Activated effector memory CD4-positive, alpha-beta T cell treated with anti-CD3 and anti-CD28 coated beads, Interleukin-2, amount 50 U/mL, for 16 hours (primary cell): Measurements from ENCODE around the gene SPG7.

Source experiments
- DNase-seq: peaks from one replicate; pipeline ENCODE4 v3.0.0-alpha.2; 2020

SPG7 gene

DNA sequence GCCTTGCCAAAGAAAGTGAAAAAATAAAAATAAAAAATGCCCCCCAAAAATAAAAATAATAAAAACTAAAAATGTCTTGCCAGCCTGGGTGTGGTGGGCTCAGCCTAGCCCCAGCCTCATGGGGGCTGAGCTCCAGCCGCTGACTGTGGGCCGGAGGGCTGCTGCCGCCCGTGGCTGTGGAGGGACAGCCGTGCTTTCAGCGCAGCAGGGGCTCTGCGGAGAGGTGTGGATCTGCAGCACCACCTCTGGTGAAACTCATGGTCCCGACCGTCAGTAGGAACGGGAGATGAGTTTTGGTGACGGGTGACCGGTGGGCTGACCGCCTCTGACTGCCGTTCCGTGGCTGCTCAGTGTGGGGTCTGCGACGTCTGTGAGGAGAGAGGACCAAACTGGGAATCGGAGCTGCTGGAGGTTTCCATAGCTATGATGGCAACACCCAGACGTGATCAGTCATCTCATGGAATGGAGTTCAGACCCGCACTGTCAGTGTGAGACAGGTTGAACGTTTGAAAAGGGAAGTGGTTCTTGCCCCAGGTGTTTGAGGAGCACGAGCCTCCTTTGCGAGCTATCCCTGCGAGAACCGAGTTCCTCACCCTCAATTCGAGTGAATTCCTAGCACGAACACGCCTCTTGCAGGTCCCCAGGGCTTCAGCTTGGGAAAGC is 40.3 kb downstream of the SPG7 start:
- no peak for DNase-seq

DNA sequence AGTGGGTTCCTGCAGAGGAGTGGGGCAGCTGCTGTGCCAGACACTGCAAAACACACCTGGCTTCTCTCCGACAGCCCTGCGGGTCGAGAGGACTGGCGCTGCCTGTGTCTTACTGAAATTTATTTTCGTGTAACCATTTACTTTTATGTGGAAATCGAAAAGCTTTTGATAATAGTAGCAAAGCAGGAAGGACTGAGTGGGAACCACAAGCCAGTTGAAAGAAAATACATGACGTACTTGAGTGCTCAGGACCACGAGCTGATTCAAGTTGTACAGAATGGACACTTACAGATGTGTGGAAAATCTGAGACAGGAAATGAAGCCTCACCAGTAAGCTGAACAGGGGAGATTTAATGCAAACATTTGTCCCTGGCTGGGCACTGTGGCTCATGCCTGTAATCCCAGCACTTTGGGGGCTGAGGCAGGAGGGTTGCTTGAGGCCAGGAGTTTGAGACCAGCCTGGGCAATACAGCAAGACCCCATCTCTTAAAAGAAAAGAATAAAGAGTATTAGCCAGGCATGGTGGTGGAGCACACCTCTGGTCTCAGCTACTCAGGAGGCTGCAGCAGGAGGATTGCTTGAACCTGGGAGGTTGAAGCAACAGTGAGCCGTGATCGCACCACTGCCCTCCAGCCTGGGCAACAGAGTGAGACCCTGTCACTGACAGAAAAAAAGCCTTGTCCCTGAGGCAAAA is 41.0 kb downstream of the SPG7 start:
- no peak for DNase-seq

DNA sequence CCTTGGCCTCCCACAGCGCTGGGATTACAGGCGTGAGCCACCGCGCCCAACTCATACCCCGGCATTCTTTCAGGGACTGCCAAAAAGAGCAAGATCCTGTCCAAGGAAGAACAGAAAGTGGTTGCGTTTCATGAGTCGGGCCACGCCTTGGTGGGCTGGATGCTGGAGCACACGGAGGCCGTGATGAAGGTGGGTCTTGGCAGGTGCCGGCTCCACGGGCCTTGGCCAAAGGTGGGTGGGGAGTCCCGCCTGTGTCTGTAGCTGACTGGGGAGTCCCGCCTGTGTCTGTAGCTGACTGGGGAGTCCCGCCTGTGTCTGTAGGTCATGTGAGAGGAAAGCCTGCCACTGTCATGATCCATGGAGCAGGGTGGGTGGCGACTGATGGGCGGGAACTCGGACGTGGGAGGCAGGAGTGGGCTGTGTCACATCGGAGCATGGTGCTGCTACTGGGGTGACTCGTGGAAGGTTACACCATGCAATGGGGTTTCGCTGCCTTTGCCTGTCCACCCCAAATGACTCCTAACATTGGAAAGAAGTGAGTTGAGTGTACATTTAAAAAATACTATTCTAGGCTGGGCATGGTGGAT is 42.3 kb downstream of the SPG7 start:
- no peak for DNase-seq

DNA sequence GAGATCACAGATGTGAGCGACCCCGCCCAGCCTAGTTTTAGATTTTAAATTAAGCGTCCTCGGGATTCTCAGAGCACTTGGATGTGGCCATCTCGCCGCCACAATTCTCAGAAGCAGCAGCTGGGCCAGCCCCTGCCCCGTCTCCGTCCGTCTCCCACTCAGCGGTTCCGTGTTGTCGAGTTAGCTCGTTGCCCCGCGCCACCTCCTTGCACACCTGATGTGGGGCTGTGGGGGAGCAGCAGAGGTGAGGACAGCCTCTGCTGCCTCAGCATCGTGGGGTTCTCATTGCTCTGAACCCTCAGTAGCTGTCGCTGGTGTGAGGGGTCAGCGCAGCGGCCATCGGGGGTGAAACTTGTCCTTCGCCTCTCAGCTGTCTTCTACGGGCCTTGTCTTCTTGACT is 44.1 kb downstream of the SPG7 start:
- no peak for DNase-seq

DNA sequence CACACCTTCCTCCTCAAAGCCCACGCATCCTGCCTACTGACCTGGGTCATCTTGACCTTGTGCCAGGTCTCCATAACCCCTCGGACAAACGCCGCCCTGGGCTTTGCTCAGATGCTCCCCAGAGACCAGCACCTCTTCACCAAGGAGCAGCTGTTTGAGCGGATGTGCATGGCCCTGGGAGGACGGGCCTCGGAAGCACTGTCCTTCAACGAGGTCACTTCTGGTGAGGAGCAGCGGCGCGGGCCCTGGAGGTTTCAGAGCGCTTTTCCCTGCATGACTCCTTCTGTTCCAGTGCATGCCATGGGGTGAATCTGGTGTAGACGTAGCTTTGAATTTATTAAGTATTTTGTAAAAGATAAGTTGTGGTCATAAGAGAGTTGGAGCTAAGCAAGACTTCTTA is 44.7 kb downstream of the SPG7 start:
- no peak for DNase-seq

DNA sequence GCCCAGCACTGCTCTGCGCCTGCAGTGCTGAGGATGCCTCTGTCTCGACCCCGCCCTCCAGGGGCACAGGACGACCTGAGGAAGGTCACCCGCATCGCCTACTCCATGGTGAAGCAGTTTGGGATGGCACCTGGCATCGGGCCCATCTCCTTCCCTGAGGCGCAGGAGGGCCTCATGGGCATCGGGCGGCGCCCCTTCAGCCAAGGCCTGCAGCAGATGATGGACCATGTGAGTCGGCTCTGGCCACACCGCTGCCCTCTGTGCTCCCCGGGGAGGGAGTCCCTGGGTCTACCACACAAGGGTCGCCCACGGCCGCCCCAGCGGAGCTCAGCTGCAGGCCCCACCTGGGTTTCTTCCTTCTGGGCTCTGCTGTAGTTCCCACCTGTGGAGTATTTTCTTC is 45.5 kb downstream of the SPG7 start:
- DNase-seq, result no peak

DNA sequence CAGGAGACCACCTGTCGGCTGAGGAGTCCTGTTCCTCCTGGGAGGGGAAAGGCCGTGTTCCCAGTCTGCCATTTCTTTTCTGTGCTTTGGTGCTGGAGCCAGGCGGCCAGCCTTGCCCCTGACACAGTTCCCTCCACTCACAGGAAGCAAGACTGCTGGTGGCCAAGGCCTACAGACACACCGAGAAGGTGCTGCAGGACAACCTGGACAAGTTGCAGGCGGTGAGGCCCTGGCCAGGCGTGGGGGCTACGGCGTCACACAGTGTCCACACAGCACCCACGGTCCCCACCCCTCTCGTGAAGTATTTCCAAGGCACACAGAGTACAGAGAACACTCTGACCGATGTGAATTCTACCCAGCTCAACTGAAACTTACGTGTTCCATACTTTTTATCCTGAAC is 46.1 kb downstream of the SPG7 start:
- DNase-seq, result no peak

DNA sequence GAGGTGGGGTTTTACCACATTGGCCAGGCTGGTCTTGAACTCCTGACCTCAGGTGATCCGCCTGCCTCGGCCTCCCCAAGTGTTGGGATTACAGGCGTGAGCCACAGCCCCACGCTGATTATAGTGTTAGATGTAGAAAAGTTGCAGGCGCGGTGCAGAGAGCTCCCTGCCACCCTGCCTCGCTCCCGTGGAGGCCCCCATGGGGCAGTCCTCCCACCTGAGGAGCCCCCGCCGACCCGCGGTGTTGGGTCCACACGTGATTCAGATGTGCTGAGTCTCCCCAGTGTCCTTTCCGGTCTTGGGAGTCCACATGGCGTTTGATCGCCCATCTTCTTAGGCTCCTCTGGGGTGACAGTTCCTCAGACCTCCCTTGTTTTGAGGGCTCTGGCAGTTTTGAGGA is 47.1 kb downstream of the SPG7 start:
- DNase-seq, result no peak

DNA sequence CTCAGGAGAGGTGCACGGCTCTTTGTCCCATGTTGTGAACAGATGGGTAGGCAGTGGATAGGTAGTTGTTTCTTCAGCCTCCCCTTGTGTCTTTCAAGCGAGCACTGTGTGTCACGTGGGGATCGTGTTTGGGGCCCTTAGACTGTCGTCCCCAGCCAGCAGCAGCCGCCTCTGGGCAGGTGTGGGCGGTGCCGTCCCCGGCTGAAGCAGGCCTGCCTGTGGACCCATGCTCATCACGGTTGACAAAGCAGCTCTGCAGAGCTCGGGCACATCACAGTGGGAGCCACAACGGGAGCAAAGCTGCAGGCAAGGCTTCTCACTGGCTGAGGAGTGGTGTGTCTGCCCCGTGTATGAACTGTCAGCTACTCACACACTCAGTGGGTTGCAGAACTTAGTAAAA is 47.6 kb downstream of the SPG7 start:
- no peak for DNase-seq

DNA sequence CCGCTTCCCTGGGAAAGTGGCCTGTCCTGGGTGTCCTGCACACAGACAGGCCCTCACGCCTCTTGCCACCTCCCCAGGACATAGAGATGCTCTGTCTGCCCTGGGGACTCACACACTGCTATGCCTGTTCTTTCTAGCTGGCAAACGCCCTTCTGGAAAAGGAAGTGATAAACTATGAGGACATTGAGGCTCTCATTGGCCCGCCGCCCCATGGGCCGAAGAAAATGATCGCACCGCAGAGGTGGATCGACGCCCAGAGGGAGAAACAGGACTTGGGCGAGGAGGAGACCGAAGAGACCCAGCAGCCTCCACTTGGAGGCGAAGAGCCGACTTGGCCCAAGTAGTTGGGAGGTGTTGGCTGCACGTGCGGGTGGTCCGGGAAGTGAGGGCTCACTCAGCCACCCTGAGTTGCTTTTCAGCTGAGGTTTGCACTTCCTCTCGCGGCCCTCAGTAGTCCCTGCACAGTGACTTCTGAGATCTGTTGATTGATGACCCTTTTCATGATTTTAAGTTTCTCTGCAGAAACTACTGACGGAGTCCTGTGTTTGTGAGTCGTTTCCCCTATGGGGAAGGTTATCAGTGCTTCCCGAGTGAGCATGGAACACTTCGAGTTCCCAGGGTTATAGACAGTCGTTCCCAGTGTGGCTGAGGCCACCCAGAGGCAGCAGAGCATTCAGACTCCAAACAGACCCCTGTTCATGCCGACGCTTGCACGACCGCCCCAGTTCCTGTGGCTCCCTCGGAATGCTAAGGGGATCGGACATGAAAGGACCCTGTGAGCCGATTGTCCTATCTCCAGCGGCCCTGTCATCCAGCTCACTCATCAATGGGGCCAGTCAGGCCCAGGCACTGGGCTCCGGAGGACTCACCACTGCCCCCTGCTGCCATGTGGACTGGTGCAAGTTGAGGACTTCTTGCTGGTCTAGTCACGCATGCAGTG is 48.8 kb downstream of the SPG7 start:
- peak; percentile 92 for DNase-seq

DNA sequence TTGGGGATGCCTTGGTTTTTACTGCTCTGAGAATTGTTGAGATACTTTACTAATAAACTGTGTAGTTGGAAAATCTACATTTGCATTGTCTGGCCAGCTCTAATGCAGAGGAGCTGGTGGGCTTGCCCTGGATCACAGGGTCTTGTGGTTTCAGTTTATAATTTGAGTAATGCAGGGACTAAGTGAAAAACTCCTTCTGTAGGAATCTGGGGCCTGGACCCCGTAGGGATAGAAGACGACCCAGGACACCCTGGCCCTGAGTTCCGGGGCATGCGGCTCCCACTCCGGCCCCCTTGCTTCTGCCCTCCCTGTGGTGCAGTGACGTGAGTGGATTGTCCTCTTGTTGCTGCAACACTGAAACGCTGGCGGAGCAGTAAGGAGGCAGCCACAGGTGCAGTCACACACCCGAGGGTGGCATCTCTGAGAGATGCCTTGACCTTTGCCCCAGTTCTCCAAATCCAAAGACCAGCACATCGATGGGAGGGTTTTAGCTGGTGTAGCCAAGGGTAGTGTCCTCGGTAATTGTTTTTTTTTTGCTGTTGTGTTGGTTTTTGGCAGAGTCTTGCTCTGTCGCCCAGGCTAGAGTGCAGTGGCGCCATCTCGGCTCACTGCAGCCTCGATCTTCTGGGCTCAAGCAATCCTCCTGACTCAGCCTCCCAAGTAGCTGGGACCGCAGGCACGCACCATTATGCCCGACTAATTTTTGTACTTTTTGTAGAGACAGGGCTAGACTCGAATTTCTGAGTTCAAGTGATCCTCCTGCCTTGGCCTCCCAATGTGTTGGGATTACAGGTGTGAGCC is 49.7 kb downstream of the SPG7 start:
- no peak for DNase-seq

DNA sequence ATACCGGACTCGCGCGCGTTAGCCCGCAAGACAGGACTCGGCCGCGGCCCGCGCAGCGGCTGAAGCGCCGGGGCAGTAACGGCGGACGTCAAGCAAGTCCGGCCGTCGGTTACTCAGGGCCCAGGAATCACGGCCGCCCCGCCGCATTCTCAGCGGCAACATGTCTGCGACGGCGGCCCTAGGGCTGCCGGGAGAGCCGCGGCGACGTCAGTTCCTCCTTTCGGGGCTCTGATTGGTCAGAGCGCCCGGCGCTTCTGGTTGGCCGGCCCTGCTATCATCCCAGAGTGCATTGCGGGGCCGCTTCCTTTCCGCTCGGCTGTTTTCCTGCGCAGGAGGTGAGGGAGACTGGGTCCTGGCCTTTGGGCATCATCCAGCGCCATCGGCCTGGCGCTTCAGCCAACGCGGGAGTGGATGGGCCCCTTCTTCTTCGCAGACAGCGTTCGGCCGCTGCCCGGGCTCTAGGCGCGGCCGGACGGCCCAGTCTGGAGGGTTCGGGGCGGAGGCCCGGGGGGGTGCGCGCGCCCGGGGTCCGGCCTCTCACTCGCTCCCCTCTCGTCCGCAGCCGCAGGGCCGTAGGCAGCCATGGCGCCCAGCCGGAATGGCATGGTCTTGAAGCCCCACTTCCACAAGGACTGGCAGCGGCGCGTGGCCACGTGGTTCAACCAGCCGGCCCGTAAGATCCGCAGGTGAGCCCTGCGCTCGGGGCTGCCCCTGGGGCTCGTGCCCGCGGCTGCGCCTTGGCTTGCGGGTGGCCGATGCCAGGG is 52.4 kb downstream of the SPG7 start, which contains the start of gene RPL13:
TSS of gene RPL13 (plus strand) at position 305 of the 764 bp plus-strand sequence. CDS start at position 583, 278 bp downstream.
- DNase-seq, result peak; percentile 97

DNA sequence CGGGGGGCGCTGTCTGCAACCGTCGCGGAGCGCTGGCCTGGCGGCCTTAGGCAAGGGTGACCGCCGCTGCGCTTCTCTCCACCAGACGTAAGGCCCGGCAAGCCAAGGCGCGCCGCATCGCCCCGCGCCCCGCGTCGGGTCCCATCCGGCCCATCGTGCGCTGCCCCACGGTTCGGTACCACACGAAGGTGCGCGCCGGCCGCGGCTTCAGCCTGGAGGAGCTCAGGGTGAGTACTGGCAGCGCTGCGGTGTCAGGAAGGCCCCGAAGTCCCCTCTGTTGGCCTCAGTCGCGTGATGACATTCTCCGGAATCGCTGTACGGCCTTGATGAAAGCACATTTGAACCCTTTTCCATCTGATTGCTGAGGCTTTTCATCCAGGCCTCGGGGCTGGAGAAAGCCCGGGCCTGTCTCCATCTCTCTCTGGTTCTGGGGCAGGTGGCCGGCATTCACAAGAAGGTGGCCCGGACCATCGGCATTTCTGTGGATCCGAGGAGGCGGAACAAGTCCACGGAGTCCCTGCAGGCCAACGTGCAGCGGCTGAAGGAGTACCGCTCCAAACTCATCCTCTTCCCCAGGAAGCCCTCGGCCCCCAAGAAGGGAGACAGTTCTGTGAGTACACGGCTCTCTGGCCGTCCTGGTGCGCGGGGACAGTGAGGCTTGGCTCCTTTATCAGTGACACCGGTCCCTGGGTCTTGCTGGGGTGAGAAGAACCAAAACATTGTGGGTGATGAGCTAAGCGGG is 53.1 kb downstream of the SPG7 start:
- no peak for DNase-seq

DNA sequence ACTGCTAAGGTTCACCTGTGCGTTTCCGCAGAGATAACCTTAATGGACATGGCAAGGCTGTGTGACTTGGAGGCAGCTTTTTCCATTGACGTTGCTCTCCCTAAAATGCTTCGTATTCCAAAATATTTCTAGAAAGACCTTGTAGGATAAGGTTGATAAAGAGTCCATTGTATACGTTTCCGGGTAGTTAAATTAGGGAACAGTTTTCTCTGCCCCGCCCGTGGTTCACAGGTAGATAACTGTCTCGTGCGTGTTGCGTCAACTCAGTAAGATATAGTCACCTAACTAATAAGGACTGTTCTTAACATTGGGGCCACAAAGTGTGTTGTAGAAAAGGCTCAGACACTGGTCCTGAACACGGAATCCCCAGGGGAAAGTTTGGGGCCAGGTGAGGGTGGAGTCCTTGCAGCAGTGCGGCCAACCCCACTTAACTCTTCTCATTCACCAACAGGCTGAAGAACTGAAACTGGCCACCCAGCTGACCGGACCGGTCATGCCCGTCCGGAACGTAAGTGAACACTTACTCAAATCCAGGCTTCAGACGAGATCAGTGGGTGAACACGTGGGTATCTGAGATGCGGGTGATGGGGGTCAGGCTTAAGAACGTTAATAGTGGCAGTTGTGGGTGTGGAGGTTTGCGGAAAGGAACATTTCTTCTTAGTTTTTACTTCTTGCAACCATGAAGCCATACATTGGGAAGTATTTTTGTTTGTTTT is 53.8 kb downstream of the SPG7 start:
- DNase-seq, result no peak

DNA sequence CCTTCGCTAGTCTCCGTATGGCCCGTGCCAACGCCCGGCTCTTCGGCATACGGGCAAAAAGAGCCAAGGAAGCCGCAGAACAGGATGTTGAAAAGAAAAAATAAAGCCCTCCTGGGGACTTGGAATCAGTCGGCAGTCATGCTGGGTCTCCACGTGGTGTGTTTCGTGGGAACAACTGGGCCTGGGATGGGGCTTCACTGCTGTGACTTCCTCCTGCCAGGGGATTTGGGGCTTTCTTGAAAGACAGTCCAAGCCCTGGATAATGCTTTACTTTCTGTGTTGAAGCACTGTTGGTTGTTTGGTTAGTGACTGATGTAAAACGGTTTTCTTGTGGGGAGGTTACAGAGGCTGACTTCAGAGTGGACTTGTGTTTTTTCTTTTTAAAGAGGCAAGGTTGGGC is 54.7 kb downstream of the SPG7 start:
- DNase-seq, result no peak

DNA sequence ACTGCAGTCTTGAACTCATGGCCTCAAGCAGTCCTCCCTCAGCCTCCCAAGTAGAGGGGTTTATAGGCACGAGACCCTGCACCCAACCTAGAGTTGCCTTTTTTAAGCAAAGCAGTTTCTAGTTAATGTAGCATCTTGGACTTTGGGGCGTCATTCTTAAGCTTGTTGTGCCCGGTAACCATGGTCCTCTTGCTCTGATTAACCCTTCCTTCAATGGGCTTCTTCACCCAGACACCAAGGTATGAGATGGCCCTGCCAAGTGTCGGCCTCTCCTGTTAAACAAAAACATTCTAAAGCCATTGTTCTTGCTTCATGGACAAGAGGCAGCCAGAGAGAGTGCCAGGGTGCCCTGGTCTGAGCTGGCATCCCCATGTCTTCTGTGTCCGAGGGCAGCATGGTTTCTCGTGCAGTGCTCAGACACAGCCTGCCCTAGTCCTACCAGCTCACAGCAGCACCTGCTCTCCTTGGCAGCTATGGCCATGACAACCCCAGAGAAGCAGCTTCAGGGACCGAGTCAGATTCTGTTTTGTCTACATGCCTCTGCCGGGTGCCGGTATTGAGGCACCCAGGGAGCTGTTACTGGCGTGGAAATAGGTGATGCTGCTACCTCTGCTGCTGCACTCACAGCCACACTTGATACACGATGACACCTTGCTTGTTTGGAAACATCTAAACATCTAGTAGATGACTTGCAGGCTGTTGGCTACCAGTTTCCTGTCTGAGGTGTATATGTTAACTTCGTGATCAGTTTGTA is 55.6 kb downstream of the SPG7 start:
- DNase-seq, result no peak

DNA sequence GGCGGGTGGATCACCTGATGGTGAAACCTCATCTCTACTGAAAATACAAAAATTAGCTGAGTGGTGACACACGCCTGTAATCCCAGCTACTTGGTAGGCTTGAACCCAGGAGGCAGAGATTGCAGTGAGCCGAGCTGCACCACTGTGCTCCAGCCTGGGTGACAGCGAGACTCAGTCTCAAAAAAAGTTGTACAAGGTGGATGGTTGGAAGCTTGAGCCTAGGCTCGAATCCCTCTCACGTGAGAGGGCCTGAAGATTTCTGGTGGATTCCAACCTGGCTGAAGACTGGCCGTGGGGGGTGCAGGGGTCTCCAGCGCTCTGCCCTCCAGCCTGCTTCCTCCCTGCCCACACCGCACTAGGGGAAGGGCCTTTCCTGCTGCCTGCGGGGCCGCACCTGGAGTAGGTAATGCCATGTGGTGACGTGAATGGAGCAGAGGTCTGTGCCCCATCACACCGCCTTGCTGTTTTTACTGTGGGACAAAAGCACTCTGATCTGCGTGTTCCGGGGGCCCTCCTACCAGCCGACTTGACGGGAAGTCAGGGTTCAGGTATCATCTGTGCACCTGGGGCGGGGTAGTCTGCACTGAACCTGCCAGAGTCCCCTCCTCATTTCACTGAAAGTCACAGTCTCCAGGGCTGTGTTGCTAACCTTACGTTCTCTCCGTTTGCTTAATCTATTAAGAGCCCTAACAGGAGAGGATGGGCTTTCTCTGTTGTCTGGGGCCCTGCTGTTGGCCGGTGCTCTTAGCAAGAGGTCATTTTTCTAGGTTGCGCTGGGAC is 56.5 kb downstream of the SPG7 start:
- no peak for DNase-seq

DNA sequence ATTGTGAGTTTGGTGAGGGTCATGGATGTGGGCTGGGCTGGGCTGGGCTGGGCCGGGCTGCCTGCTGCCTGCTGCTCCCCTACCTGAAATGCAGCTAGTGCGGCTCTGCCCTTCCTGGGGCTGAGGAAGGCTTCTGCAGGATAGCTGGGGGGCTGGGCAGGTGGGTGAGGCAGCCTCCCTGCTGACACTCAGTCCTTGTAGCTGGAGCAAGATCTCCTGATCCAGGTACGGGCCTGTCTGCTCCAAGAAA is 57.0 kb downstream of the SPG7 start:
- no peak for DNase-seq
